Stimulated activated CD4-positive, alpha-beta T cell treated with anti-CD3 and anti-CD28 coated beads, Interleukin-4, amount 100 ng/mL, for 24 hours (primary cell): Measurements from ENCODE around the gene PRXL2B.
"Not testable (repeated sequence)": the region's sequence is repeated elsewhere in the genome, so short reads cannot be mapped to it uniquely, and the experiment has no call there.

Experiments
- DNase-seq: peaks from one replicate; pipeline ENCODE4 v3.0.0-alpha.2; 2020

PRXL2B gene

GRCh38 chr1:2625311-2625710 is 38.7 kb downstream of the PRXL2B start:
- no peak for DNase-seq

GRCh38 chr1:2625748-2626147 is 39.2 kb downstream of the PRXL2B start:
- DNase-seq, result not testable (repeated sequence)

- DNase-seq, result no peak
Measured at GRCh38 chr1:2627746-2628145, 41.2 kb downstream of the PRXL2B start.

GRCh38 chr1:2628191-2628932 is 41.8 kb downstream of the PRXL2B start:
- no peak for DNase-seq

- DNase-seq, result no peak
Measured at GRCh38 chr1:2628933-2629626, 42.5 kb downstream of the PRXL2B start.

GRCh38 chr1:2629627-2630497 is 43.3 kb downstream of the PRXL2B start:
- no peak for DNase-seq

- DNase-seq, result no peak
Measured at GRCh38 chr1:2630498-2631135, 44.0 kb downstream of the PRXL2B start.

- no peak for DNase-seq
Measured at GRCh38 chr1:2631136-2632050, 44.8 kb downstream of the PRXL2B start.

- no peak for DNase-seq
Measured at GRCh38 chr1:2632051-2632430, 45.5 kb downstream of the PRXL2B start.

- no peak for DNase-seq
Measured at GRCh38 chr1:2632561-2633361, 46.2 kb downstream of the PRXL2B start, which contains the start of gene MMEL1. MMEL1 (minus strand) TSS chr1:2633016; CDS start chr1:2629484, 3,532 bp downstream.

GRCh38 chr1:2633366-2633935 is 46.9 kb downstream of the PRXL2B start:
- DNase-seq, result no peak

- no peak for DNase-seq
Measured at GRCh38 chr1:2633936-2634491, 47.4 kb downstream of the PRXL2B start.

GRCh38 chr1:2635361-2636010 is 48.9 kb downstream of the PRXL2B start:
- DNase-seq, result no peak

GRCh38 chr1:2636733-2637132 is 50.2 kb downstream of the PRXL2B start:
- DNase-seq, result no peak

- DNase-seq, result no peak
Measured at GRCh38 chr1:2637442-2638145, 51.0 kb downstream of the PRXL2B start.

GRCh38 chr1:2638466-2639115 is 52.0 kb downstream of the PRXL2B start:
- DNase-seq, result no peak

GRCh38 chr1:2639203-2639602 is 52.6 kb downstream of the PRXL2B start:
- no peak for DNase-seq
